ENCODE data around the gene RBM28.
A peak's percentile ranks its signal among the peaks of the same experiment; 100 is the strongest.

The RBM28 gene

DNA sequence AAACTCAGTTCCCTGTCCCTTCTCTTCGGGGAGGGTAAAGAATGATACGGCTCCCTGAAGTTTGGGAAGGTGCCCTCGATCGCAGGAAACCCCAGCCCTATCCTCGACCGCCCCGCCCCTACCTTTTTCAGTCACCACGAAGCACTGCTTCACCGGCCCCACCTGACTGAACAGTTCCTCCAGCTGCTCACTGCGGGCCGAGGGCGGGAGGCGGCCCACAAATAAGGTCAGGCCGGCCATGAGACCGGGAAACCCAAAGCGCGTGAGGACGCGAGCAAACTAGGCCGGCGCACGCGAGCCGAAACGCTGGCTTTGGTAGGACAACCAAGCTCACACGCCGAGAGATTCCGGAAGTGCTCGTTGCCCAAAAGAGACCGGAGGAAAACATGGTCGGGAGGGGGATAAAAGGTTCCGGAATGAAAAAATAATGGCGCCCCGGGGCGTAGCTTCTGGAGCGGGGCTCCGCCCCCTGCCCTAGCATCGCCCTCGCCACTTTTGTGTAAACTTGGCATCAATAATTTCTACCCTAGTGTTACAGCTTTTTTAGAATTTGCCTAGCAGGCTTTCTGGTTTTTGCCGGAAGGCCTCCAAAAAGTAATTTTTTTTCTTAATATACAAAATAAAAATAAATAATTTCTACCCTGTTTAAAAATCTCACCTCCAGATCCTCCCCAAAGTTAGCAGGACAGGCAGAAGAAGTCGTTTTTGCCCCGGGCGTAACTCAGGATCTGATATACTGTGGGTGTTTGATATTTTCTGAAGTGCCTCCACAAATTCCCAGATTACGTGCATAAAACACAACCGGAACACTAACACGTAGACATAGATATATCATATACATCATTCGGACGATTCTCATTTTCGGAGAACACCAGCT is at the start of gene RBM28:
Gene RBM28 (minus strand): TSS at position 355 of the 877 bp plus-strand sequence. CDS start 115 bp downstream, at position 240.
- peak; percentile 90 for DNase-seq (ENCODE audit: low spot score)

DNA sequence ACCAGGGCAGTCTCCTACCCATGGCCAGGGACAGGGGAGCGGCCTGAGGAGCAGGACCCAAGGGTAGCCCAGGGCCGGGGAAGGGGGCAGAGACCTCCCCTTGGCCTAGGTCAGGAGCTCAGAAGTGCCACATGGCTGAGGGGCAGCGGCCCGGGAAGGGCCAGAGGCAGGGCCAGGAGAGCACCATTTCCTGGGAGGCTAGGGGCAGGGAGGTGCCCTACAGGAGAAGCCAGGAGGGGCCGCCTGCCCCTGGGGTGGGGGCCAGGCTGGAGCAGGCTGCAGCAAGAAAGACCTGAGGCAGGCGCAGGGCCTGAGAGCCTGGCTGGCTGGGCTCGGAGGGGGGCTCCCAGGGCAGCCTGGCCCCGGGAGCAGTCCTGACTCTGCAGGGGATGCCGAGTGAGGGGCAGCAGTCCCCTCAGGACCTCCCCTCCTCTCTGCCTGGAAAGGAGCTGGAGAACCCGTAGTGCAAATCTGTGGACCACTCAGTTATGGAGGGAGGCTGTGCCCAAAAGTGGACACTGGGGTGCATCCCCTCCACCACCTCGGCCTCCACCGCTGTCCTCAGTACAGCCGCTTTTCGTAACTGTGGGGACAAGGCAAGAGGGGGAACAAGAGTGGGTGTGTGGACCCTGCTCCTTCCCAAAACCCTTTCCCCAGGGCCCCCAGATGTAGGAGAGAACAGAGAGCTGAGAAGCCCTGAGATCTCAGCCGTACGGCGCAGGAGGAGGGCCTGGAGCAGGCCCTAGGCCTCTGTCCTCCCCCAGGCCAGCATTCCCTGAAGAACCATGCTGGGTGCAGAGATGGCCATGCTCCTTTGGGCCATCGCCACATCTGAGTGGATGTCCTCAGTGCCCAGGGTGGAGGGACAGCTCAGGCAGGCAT is 49.0 kb upstream of the RBM28 start:
- no peak for DNase-seq (ENCODE audit: low spot score)

GRCh38 chr7:128391805-128392204 is 48.1 kb upstream of the RBM28 start:
- no peak for DNase-seq (ENCODE audit: low spot score)

GRCh38 chr7:128390871-128391565 is 47.3 kb upstream of the RBM28 start:
- no peak for DNase-seq (ENCODE audit: low spot score)

GRCh38 chr7:128389618-128390329 is 46.1 kb upstream of the RBM28 start:
- DNase-seq (ENCODE audit: low spot score): no peak

GRCh38 chr7:128389085-128389617 is 45.4 kb upstream of the RBM28 start:
- DNase-seq (ENCODE audit: low spot score): peak; percentile 59

- DNase-seq (ENCODE audit: low spot score): no peak
Observed at GRCh38 chr7:128388145-128388485, 44.4 kb upstream of the RBM28 start.

GRCh38 chr7:128387216-128388144 is 43.8 kb upstream of the RBM28 start:
- peak; percentile 96 for DNase-seq (ENCODE audit: low spot score)

GRCh38 chr7:128385988-128386925 is 42.5 kb upstream of the RBM28 start:
- no peak for DNase-seq (ENCODE audit: low spot score)

- DNase-seq (ENCODE audit: low spot score): no peak
Observed at GRCh38 chr7:128384726-128385125, 41.0 kb upstream of the RBM28 start.

GRCh38 chr7:128383776-128384175 is 40.1 kb upstream of the RBM28 start:
- no peak for DNase-seq (ENCODE audit: low spot score)

DNA sequence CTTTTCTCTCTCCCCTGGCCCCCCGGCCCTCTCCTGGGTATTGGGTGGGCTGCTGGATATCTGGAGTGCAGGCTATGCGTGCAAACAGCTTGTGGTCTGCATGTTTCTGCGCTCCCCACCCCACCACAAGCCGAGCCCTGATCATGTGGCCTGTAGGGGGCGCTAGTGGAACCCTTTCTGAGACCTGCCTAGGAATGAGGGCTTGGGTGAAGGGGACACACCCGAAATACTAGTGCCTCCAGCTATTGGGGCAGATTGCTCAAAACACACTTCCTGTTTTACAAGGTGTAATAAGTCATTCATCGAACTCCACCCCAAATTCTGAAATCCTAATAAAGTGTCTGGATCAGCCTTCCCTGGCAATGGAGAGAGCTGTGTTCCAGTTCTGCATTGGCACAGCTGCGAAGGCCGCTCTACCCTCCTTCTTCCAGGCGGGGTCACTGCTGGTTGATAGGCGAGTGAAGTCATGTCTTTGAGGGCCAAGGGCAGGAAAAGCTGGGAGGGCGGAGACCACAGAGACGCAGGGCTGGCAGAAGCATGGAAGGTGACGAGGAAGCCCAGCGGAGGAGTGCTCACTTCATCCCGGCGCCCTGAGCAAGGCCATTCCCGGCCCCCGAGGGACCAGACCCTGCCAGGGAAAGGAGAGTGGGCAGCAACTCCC is 37.6 kb upstream of the RBM28 start:
- DNase-seq (ENCODE audit: low spot score): peak; percentile 81

- no peak for DNase-seq (ENCODE audit: low spot score)
Observed at GRCh38 chr7:128380483-128381106, 36.9 kb upstream of the RBM28 start.

- no peak for DNase-seq (ENCODE audit: low spot score)
Observed at GRCh38 chr7:128379900-128380479, 36.3 kb upstream of the RBM28 start.

DNA sequence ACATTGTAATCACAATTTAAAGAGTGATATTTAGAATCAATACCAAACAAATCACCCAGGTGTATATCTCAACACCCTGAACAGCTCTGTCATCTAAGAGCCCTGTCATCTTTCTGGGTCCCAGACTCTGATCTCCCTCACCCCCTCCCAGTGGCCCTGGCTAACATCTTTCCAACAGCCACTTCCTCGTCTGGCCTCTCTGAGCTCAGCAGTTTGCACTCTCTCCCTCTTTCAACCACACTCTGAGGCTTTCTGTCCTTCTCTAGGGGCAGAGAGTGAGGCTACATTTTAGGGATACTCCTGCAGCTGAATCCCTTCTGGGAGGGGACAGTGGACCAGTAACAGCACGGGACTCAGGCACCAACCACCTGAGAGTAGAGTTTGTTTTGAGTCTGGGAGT is 34.9 kb upstream of the RBM28 start:
- DNase-seq (ENCODE audit: low spot score): no peak

GRCh38 chr7:128376077-128376476 is 32.4 kb upstream of the RBM28 start:
- no peak for DNase-seq (ENCODE audit: low spot score)

DNA sequence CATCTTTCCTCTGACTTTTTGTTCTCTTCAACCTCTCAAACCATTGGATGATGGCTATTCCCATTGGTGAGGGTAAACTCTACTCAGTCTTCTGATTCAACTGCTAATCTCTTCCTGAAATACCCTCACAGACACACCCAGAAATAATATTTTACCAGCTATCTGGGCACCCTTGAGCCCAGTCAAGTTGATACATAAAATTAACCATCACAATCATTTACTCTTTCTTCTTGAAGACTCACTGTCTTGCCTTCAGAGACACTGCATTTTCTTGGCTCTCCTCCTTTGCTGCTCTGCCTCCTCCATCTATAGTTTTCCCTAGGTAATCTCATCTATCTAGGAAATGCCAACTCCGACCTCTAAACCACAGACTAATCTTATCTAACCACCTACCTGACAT is 30.3 kb upstream of the RBM28 start:
- DNase-seq (ENCODE audit: low spot score): no peak

DNA sequence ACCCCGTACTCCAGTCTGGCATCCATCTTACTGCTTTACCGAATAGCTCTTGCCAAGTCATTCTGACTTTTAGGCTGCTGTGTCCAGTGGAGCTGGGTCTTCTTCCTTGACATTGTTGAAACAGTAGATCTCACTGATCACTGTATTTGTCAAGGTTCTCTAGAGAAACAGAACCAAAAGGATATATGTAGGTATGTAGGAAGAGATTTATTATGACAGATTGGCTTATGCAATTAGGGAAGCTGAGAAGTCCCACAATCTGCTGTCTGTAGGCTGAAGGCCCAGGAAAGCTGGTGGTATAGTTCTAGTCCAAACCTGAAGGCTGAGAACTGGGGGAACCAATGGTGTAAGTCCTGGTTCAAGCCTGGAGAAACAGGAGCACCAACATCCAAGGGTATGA is 29.9 kb upstream of the RBM28 start:
- DNase-seq (ENCODE audit: low spot score): no peak

All from ecto neural progenitor cell (in vitro differentiated cells).